ENCODE results near the gene FGF12.

The FGF12 gene

DNA sequence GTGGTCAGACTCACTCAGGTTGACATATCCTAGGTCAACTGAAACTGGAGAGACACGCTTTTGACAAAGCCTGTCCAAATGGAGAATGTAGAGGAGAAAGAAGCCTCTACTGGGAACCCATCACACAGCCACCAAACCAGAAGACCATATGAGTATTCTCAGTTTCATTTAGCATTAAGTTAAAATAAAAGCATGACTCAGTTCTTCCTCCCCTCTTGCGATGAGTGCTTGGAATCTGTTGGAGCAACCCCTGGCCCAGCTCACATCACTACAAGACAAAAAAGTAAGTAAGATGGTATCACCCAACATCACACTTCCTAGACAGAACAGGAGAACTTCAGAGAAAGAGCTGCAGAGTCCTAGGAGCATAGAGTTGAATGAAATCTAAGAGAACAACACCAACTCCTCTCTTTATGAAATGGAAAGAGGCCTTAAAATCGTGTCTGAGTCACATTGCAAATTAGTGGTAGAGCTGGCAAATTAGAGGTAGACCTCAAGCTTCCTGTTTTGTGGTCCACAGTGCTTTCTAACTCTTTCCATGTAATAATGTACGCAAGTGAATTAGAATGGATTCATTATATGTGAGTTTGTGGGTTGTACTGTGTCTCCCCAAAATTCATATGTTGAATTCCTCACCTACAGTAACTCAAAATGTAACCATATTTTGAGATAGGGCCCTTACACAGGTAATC is 51.2 kb downstream of the FGF12 start:
- no peak for DNase-seq

- no peak for DNase-seq
These were observed 71.7 kb downstream of the FGF12 start for GRCh38 chr3:192655628-192656027.

- DNase-seq, result no peak
These were observed 72.3 kb downstream of the FGF12 start for GRCh38 chr3:192655040-192655439.

DNA sequence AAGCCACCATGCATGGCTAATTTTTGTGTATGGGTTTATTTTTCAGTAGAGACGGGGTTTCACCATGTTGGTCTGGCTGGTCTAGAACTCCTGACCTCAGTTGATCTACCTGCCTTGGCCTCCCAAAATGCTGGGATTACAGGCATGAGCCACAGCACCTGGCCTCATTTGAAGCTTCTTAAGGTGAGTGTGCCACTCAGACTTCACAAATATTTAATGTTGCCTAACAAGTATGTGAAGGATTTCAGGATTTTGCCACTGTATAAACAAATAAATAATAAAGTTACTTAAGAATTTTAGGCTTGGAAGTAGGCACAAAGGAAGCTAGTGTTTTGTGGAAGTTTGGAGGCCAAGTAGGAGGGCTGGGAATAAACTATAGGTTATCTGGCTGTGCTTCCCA is 73.5 kb downstream of the FGF12 start:
- no peak for DNase-seq

DNA sequence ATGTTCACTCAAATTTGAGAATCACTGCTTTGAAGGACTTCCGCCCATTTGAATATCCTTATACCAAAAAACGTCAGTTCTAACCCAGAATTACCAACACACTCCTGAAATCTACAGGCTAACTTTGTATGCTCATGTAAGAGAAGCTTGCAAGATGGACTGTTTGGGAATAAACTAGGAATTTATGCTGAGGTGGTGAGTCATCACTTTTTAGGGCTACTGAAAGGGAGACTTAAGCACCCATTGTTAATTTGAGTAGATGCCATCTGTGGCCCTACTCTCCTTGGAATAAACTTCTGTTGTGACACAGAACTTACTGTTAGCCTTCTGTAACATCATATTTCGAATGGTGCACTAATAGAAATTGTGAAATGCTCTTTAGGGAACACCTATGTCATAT is 74.6 kb downstream of the FGF12 start:
- DNase-seq, result no peak

GRCh38 chr3:192651836-192652512 is 75.4 kb downstream of the FGF12 start:
- no peak for DNase-seq

DNA sequence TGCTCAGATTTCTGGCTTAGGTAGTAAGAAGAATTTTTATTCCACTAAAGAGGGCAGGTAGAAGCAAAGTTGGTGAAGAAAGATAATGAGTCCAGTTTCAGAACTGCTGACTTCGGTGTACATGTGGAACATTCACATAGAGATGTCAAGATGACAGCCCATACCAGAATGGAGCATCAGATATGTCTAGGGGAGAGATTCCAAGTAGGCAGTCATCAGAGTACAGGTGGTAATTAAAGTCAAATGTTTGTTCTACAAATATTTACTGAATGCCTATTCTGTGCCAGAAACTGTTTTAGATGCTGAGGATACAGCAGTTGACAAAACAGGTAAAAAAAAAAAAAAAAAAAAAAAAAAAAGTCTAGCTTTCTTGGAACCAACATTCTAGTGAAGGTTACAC is 81.9 kb downstream of the FGF12 start:
- DNase-seq, result no peak

GRCh38 chr3:192642651-192643050 is 84.7 kb downstream of the FGF12 start:
- DNase-seq, result no peak

- no peak for DNase-seq
These were observed 85.4 kb downstream of the FGF12 start for GRCh38 chr3:192641919-192642318.

GRCh38 chr3:192639987-192640386 is 87.4 kb downstream of the FGF12 start:
- no peak for DNase-seq

DNA sequence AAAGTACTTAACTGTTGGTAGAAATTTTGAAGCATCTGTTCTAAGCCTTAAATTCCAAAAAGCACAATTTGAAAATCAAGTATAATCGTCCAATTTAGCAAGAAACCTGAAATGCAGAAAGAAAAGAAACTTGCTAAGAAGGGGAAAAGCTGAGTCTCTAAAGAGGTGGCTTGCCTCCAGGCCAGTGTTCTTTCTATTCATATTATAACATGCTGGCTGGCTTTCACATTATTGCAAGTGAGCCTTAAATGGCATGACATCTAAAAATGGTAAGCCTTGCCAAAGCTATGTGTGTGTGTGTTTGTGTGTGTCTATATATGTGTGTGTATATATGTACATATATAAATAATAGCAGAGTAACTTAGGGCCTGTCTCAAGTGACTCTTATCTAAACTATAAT is 89.5 kb downstream of the FGF12 start:
- DNase-seq, result no peak

DNA sequence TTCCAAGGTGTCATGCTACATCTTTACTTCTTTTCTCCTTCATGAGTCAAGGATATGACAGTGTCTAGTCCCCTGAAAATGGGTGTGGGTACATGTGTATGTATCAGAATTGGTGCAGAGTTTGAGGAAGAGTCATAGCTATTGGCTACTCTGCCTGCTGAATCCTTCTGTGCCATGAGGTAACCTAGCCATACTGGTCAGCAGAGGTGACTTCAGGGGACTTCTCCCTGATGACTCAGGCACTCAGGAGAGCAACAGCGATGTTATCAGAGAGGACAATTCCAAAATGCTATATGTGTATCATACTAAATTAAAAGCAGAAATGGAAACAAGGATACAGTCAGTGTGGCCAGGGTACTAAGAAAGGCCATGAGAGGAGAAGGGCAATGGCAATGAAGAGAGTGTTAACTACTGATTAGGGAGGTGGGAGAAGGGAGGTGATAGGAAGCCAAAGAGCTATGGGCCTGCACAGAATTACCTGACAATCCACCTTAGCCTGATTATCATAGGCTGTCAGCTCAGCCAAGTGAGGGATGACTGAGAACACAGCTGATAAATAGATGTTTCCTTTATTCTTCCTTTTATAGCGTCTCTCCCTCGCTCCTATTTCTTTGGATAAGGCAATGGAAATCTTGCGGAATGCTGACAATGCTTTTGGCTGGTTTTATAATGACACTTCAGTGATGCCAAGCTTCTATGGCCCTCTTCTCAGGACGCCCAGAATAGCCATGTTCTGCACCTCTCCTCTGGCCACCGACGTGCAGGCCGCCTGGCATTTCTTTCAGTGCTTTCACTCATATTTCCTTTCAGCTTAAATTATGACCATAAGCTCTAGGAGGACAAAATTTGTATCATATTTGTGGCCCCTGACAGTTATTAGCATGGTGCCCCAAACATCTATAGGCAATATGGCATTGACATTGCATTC is 90.6 kb downstream of the FGF12 start:
- DNase-seq, result no peak

DNA sequence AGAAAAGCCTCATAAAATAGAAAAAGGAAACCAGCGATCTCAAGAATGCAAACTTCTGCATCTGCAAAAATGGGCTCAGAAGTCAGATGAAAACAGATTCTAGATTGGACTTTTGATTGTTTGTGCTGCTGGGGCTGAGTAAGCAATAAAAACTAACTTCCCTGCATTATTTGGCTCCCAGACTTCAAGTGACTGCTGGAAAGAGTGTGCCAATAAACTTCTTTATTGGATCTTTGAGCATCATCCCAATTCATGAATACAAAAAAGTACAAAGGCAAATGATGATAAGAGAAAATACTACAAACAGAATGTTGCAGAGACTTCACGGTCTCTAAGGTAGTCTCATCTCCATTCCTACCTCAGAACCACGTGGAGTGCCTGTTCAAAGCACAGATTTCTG is 97.9 kb downstream of the FGF12 start:
- no peak for DNase-seq

DNA sequence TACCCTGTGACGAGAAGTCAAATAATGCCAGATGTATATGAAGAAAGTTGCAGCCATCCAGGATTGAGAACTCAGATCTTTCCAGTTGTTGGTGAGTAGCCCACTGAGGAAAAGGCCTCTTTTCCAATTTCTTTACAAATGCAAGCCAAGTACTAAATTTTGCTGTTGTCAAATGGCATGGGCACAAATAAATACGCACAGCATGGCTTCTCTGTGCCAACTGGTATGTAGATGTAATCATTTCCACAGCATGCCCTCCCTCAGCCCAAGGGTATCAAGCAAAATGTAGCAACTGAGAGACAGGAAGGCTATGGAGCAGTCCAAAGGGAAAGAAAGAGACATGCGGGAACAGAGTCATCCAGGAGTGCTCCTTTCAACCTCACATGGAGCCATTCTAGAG is 105.4 kb downstream of the FGF12 start:
- no peak for DNase-seq

DNA sequence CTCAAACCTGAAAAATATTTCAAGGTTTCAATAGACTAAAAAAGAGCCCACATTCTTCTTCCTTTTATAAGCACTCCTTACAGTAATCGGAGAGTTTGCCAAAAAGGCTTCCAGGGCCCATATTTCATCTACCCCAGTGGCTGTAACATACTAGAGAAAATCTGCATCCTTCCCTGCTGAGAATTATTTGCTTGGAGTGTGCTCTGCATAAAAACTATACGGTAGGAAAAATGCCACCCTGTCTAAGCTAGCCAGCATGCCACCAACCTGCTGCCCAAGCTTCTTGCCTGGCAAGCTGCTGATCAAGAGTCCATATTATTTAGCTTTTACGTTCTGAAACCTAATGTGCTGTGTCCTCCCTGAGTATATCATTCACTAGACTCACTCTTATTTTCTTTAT is 107.1 kb downstream of the FGF12 start:
- no peak for DNase-seq

DNA sequence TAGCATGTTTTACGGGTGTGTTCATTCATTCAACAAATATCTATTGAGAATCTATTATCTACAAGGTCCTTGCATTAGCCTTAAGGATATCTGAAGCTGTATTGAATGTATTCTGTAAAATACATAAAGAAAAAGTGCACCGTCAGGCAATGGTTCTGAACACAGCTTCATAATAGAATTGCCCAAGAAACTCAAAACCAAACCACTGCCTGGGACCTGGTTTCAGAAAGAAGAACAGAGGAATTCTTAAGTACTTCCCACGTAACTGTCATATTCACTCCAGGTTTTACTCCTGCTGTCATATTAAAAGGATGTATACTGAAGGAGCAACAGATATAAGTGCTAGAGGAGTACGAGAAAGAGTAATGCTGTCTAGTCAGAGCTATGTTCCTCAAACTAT is 115.9 kb downstream of the FGF12 start:
- no peak for DNase-seq

- no peak for DNase-seq
These were observed 118.4 kb downstream of the FGF12 start for GRCh38 chr3:192608726-192609600.

DNA sequence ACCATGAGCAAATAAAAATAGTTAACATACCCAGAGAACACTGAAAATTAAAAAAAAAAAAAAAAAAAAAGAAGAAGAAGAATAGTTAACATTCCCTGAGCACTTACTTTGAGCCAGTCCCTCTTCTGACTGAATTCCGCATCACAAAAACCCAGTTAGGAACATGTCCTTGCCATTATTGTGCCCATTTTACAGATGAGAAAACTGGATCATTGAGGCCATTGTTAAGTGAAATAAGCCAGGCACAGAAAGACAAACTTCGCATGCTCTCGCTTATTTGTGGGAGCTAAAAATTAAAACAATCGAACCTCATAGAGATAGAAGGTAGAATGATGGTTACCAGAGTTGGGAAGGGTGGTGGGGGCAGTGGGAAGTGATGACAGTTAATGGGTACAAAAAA is 119.5 kb downstream of the FGF12 start:
- DNase-seq, result no peak

DNA sequence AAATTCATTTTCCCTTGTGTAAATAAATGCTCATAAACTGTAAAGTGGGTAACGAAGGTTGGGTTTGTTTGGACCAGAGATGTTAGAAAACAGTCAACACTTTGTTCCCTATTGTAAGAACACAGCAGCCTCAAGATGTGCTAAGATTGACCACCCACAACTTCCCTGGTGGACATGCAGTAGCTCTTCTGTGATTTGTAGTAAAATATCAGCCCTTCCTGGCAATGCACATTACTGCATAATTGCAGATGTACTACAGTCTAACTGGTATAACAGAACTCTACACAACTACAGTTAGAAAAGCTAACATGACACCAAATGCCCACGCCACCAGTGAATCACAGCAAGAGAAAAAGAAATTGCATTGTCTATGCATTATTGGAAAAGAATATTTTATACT is 129.4 kb downstream of the FGF12 start:
- DNase-seq, result no peak

DNA sequence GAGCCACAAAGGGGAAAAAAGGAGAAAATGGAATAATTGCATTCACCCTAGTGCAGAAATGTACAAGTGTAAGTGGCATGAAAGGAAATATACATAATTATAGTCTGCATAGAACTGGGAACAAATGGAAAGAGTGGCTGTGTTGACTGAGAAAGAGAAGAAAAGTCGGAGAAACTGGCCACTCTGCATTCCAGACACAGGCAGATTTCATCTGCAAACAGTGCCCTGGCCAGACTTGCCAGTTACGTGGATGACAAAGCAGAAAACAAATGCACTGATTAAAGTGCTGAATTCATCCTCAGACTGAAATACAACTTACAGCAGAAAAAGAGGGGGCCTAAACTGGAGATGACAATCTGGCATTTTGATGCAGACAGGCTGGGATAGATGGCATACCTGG is 129.8 kb downstream of the FGF12 start:
- no peak for DNase-seq

DNA sequence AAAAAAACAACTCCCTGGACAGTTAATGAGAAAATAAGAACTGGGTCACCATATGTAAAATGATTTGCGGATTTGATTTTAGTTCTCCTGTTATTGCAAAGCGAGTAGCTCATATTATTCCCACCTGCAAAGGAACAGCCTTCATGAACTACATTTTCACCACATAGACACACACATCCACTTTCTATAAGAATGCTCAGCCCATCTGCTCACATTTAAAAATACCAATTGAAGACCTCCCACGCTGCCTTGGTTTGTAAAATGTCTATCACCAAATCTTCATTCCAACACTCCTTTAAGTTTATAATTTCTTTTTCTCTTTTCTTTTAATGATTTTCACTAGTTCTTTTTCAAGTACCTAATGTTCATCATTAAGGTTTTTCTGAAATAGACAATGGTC is 148.6 kb downstream of the FGF12 start:
- no peak for DNase-seq

GRCh38 chr3:192577811-192578210 is 149.5 kb downstream of the FGF12 start:
- no peak for DNase-seq

- DNase-seq, result no peak
These were observed 150.1 kb downstream of the FGF12 start for GRCh38 chr3:192577271-192577670.
